Measurements from ENCODE around the gene STAB1. TPM values are rescaled to one million over a fixed set of nuclear protein-coding genes. Genes with fewer than 3 reads are reported as not detected.

Gene STAB1
- total and polyA plus RNA-seq, 2 donors, result 73.5 to 91.8 TPM

DNA sequence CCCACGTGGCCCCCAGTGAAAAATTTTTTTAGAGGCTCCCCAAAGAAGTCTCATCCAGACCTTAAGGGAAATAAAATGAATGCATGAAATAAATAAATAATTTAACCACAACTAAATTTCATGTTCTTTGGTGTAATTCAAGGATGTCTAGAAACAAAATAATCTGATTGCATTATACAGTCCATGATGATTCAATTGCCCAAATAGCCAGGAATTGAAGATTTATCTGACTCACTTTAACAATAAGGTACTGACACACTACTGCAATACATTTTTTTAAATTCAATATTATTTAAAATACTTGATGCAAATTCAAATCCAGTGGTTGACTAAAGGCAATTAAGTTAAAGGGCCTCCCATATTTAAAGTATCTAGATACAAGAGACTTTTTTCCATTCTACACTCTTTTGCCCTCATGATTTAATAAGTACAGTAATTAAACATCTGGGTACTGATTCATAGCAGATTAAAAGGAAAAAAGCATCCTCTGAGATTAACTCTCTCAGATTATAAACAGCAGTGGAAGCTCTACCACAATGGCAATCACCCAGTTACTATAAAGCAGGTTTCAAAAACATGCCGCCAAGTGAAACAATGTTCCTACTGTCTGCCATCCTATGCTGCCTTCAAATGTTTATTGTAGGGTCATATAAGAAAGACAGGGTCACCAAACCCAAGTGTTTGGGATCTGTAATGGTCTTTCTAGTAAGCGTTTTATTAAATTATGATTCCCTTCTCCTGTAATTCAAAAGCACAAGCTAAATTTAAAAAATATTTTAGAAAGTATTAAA is 51.2 kb downstream of the STAB1 start:
- Histone ChIP-seq H3K4me1 (ENCODE audit: insufficient read depth) (no peaks in the 10 kb centered on the region), H3K27ac (ENCODE audit: low read depth) (no peak overlapping the region), H3K4me3 (ENCODE audit: low read depth, low read length) (no peak overlapping the region), H3K36me3 (ENCODE audit: insufficient read depth) (peaks cover 3% of the 10 kb centered on the region)
- DNase-seq (ENCODE audit: extremely low spot score), result no peak
- WGBS, result 84% methylated on average over 3 of the region's 3 CpGs

DNA sequence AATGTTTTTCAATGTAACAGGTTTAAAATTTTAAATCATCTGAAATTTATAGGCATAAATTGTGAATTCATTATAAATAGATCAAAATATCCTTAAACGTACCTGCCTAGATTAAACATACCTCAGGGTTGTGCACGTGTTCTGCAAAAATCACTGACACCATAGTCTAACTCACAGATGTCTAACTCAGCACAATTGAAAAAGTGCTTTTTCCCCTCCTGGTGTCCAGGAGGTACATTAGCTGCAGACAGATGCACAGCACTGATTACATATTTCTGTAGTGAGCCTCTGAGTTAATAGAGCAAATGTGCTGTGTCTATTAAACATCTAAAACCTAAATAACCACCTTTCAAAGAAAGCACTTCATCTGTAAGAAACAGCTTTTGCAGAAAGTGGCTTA is 52.0 kb downstream of the STAB1 start:
- no peak for DNase-seq (ENCODE audit: extremely low spot score)
- Histone ChIP-seq H3K27ac (ENCODE audit: low read depth) (no peak overlapping the region), H3K4me3 (ENCODE audit: low read depth, low read length) (no peak overlapping the region), H3K36me3 (ENCODE audit: insufficient read depth) (peaks cover 3% of the 10 kb centered on the region), H3K4me1 (ENCODE audit: insufficient read depth) (no peaks in the 10 kb centered on the region)
- WGBS, result 83% methylated on average over 2 of the region's 2 CpGs

DNA sequence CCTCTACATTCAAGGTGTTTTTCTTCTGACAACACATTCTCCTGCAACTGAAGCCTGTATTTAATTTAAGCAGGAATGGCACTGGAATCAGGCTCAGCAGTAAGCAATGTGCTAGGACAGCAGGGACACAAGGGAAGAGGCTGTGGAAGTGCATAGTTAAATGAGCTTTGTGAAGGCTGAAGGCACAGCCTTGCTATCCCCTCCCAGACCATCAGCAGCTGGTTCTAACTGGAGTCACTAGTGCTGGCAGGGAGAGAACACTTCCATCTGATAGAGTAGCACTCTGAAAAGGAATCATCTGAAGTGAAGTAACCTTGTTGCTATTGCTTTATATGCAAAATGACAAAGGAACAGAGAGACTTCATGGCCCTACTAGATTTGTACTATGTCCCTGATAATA is 56.0 kb downstream of the STAB1 start:
- no peak for DNase-seq (ENCODE audit: extremely low spot score)
- no peak overlapping the region for H3K27ac ChIP-seq (ENCODE audit: low read depth)
- H3K4me1 ChIP-seq (ENCODE audit: insufficient read depth), result no peaks in the 10 kb centered on the region
- H3K36me3 ChIP-seq (ENCODE audit: insufficient read depth), result peaks cover 3% of the 10 kb centered on the region
- H3K4me3 ChIP-seq (ENCODE audit: low read depth, low read length), result no peak overlapping the region

DNA sequence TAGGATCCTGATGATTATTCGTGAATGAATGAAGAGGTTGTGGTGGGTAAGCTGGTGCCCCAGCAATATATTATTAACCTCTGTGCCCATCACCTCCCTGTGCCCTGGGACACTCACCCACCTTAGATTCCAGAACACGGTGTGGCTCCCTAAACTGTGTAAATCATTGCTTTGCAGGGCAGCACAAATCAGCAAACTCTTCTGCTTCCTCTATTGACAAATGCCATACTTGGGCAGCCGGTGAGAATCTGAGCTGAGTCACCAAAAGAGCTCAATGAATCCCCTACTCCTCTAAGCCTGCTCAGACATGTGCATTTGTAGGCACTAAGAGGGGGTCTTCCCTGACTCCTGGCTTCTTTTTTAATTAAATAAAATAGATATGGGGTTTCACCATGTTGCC is 57.0 kb downstream of the STAB1 start:
- H3K4me1 ChIP-seq (ENCODE audit: insufficient read depth), result no peaks in the 10 kb centered on the region
- H3K27ac ChIP-seq (ENCODE audit: low read depth), result no peak overlapping the region
- H3K4me3 ChIP-seq (ENCODE audit: low read depth, low read length), result no peak overlapping the region
- 80% methylated on average over 3 of the region's 3 CpGs for WGBS
- H3K36me3 ChIP-seq (ENCODE audit: insufficient read depth), result peaks cover 3% of the 10 kb centered on the region
- DNase-seq (ENCODE audit: extremely low spot score), result no peak

DNA sequence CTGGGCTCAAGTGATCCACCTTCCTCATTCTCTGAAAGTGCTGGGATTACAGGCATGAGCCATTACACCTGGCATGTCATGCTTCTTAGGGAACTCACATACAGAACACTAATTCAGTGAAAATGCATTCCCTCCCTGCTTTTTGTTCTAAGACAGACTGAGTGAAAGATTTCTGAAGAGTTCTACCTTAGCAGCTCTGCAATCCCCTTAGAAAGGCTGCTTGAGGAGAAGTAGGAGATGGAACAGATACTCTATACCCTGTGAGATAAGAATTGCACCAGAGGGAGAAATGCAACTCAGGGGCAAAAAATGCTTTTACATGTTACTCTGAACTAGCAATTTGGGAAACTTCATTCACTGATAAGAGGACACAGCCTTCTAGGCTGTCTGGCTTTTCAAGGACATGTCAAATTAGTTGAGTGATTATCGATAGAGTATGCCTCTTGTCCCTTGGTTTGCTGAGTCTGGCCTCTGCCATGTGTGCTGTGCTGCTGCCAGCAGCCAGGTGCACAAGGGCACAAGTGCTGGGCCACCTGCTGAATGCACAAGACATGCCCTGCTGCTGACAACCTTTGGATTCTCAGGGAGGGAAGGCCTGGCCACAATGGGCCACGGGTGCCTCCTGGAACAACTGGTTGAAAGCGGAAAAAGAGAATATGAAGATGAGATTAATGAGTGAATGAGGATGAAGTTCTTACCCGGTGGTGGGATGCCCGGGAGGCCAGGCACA is 59.1 kb downstream of the STAB1 start:
- Histone ChIP-seq H3K27ac (ENCODE audit: low read depth) (no peak overlapping the region), H3K36me3 (ENCODE audit: insufficient read depth) (peaks cover 2% of the 10 kb centered on the region), H3K4me3 (ENCODE audit: low read depth, low read length) (no peak overlapping the region), H3K4me1 (ENCODE audit: insufficient read depth) (no peaks in the 10 kb centered on the region)
- DNase-seq (ENCODE audit: extremely low spot score), result no peak
- WGBS, result 87% methylated on average over 5 of the region's 5 CpGs

DNA sequence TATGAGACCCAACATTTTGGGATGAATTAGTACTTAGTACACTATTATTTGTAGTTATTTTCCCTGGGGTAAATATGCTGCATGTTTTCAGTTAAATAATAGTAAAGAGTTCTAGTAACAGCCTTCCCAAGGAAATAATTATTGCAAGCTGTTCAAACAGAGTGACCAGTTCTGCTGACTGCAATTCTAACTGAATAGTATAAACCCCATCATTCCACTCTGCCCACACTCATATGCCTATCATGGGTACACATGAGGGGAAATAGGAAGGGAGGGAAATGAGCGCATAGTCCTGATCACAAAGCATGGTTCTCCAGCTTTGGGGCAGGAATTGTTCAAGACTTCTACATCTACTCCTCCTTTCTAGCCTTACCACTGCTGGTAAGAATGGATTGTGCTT is 59.9 kb downstream of the STAB1 start:
- H3K4me1 ChIP-seq (ENCODE audit: insufficient read depth), result no peaks in the 10 kb centered on the region
- no peak overlapping the region for H3K4me3 ChIP-seq (ENCODE audit: low read depth, low read length)
- no peaks in the 10 kb centered on the region for H3K36me3 ChIP-seq (ENCODE audit: insufficient read depth)
- 98% methylated on average over 1 of the region's 1 CpG for WGBS
- no peak overlapping the region for H3K27ac ChIP-seq (ENCODE audit: low read depth)
- DNase-seq (ENCODE audit: extremely low spot score), result no peak

DNA sequence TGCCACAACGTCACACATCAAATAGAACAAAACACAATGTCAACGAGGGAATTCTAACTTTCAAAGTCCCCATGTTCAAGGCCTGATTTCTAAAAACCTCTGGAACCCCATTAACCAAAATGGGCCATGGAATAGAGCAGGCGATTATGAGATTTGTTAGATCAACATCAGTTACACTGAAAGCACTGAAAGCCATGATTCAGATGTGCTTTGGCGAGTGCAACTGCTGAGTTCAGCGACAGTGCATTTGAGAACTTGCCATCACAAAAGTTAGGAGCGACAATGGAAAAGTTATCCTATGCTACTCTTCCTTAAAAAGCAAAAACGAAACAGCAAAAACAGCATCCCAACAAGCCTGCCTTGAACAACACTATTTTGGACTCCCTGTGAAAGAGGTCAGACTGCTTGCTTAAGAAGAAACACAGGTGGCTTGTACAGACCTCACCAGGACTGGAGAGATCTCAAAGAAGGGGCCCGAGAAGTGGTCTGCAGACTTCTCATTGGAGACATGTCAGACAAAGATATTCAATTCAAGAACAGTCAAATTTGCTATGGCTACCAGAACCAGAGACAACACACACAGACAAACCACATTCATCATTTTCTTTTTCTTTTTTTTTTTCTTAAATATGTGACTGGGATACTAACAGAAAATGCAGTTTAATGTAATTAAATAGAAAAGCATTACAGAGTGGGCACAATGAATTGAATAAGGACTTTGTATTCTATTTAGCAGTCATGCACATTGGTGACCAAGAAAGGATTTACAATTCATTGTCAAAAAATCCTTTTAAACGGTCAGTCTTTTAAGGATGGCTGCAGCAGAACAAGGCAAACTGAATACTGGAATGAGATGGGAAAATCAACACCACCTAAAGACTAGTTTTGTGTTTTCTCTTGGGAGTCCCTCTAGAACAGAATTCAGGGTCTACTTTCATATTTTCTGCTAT is 62.1 kb downstream of the STAB1 start:
- Histone ChIP-seq H3K36me3 (ENCODE audit: insufficient read depth) (peaks cover 6% of the 10 kb centered on the region), H3K4me3 (ENCODE audit: low read depth, low read length) (no peak overlapping the region), H3K27ac (ENCODE audit: low read depth) (no peak overlapping the region), H3K4me1 (ENCODE audit: insufficient read depth) (no peaks in the 10 kb centered on the region)
- DNase-seq (ENCODE audit: extremely low spot score), result no peak
- 87% methylated on average over 9 of the region's 9 CpGs for WGBS

DNA sequence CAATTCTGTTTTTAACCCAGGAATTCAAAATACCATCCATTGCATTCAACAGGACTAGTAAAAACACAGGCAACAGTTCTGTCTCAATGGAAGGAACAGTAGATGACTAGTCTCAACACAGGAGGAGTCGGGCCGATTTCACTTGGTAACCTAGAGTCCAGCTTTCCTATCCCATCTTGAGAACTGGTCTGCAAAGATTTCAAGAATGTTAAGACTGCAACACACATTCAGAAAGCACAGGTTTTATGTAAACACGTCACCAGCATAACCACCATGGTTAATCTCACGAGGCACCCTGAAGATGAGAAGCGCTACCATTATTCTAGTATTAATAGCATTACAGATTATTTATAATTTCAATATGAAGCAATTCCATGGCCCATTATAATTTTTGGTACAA is 63.3 kb downstream of the STAB1 start:
- no peaks in the 10 kb centered on the region for H3K4me1 ChIP-seq (ENCODE audit: insufficient read depth)
- H3K4me3 ChIP-seq (ENCODE audit: low read depth, low read length), result no peak overlapping the region
- WGBS, result 90% methylated on average over 5 of the region's 5 CpGs
- H3K36me3 ChIP-seq (ENCODE audit: insufficient read depth), result peaks cover 6% of the 10 kb centered on the region
- DNase-seq (ENCODE audit: extremely low spot score), result no peak
- no peak overlapping the region for H3K27ac ChIP-seq (ENCODE audit: low read depth)

DNA sequence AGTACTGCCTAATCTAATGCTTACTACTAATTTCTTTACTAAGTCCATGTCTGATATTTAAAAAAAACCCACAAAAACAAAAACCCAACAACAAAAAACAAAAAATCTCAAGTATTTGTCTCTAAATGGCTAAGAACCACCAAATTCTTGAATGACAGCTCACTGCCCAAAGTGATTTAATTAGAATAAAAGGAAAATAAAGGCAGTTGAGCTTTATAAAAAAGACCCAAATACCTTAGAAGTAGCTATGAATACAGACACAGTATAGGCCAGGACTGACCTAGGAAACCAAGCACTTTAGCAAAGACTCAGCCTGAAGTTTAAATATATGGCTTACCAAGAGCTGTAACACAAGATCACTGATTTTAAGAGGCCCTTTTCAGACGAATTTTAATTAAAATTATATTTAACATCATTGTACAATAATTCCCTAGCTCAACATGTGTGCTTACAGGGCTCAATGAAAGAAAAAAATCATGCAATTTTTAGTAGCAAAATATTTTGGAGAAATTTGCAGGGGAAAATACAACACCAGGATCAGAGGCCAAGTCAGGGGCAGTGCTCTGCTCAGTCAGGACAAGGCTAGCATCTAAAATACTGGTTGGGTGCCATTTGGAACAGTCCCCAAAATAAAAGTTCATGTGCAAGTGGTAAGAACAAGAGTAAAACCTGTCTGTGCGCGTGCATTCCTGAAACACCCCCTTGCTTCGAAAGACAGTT is 66.0 kb downstream of the STAB1 start:
- Histone ChIP-seq H3K4me3 (ENCODE audit: low read depth, low read length) (no peak overlapping the region), H3K4me1 (ENCODE audit: insufficient read depth) (no peaks in the 10 kb centered on the region), H3K27ac (ENCODE audit: low read depth) (no peak overlapping the region), H3K36me3 (ENCODE audit: insufficient read depth) (peaks cover 8% of the 10 kb centered on the region)
- no peak for DNase-seq (ENCODE audit: extremely low spot score)
- 75% methylated on average over 4 of the region's 4 CpGs for WGBS

DNA sequence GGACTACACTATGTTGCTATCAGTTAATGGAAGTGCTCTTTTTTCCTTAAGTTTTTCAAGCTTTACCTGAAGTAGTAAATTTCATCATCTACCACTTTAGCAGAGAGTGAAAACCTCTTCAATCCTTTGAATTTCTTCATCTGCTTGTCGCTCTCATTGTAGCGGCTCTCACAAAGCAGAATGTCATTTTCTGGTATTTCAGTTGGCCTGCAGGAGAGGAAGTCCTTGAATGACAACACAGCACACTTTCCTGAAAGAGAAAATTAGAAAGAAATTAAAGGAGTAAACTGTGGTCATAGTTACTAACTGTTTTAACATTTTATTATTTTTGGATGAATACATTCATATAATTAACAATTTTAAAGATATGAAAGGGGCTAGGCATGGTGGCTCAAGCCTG is 68.8 kb downstream of the STAB1 start:
- H3K27ac ChIP-seq (ENCODE audit: low read depth), result no peak overlapping the region
- peaks cover 8% of the 10 kb centered on the region for H3K36me3 ChIP-seq (ENCODE audit: insufficient read depth)
- no peak for DNase-seq (ENCODE audit: extremely low spot score)
- no peaks in the 10 kb centered on the region for H3K4me1 ChIP-seq (ENCODE audit: insufficient read depth)
- H3K4me3 ChIP-seq (ENCODE audit: low read depth, low read length), result no peak overlapping the region
- 98% methylated on average over 2 of the region's 2 CpGs for WGBS

DNA sequence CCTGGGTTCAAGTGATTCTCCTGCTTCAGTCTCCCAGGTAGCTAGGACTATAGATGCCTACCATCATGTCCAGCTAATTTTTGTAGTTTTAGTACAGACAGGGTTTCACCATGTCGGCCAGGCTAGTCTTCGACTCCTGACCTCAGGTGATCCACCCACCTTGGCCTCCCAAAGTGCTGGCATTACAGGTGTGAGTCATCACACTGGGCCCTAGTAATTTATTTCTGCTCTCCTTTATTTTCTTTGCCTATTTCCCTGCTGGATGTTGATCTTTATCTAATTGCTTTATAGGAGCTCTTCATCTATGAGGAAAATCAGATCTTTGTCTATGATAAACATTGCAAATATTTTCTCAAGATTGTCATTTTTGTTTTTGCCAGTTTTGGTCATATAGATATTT is 72.9 kb downstream of the STAB1 start:
- no peak overlapping the region for H3K27ac ChIP-seq (ENCODE audit: low read depth)
- no peak for DNase-seq (ENCODE audit: extremely low spot score)
- peaks cover 2% of the 10 kb centered on the region for H3K36me3 ChIP-seq (ENCODE audit: insufficient read depth)
- 89% methylated on average over 2 of the region's 2 CpGs for WGBS
- H3K4me1 ChIP-seq (ENCODE audit: insufficient read depth), result no peaks in the 10 kb centered on the region
- H3K4me3 ChIP-seq (ENCODE audit: low read depth, low read length), result no peak overlapping the region

DNA sequence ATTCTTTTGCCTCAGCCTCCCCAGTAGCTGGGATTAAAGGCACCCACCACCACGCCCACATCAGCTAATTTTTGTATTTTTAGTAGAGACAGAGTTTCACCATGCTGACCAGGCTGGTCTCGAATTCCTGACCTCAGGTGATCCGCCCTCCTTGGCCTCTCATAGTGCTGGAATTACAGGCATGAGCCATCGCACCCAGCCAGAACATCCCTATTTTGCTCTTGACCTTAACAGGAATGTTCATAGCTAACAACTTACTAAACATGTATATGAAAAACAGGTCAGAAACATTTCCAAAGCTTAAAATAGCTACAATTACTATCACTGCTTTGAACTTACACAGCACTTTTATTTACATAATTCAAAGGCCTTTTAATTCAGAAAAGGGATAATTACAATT is 74.9 kb downstream of the STAB1 start:
- Histone ChIP-seq H3K4me3 (ENCODE audit: low read depth, low read length) (no peak overlapping the region), H3K27ac (ENCODE audit: low read depth) (no peak overlapping the region), H3K36me3 (ENCODE audit: insufficient read depth) (no peaks in the 10 kb centered on the region), H3K4me1 (ENCODE audit: insufficient read depth) (no peaks in the 10 kb centered on the region)
- WGBS, result 93% methylated on average over 4 of the region's 4 CpGs
- DNase-seq (ENCODE audit: extremely low spot score), result no peak

DNA sequence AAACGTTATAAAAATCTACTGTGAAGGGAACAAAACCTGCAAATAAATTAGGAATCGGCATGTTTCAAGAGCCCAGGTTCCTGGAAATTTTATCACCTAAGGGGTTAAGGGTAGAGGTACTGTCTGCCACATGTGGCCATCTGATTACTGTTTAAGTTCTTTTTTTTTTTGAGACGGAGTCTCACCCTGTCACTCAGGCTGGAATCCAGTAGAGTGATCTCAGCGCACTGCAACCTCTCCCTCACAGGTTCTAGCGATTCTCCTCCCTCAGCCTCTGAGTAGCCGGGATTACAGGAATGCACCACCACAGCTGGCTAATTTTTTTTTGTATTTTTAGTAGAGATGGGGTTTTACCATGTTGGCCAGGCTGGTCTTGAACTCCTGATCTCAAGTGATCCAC is 77.1 kb downstream of the STAB1 start:
- H3K36me3 ChIP-seq (ENCODE audit: insufficient read depth), result no peaks in the 10 kb centered on the region
- 82% methylated on average over 6 of the region's 6 CpGs for WGBS
- H3K27ac ChIP-seq (ENCODE audit: low read depth), result no peak overlapping the region

More for the DNA sequence above, 77.1 kb downstream of the STAB1 start:
- DNase-seq (ENCODE audit: extremely low spot score), result no peak
- H3K4me1 ChIP-seq (ENCODE audit: insufficient read depth), result no peaks in the 10 kb centered on the region
- no peak overlapping the region for H3K4me3 ChIP-seq (ENCODE audit: low read depth, low read length)
